Measurements from ENCODE around the gene PSMA6. TPM values are rescaled to one million over a fixed set of nuclear protein-coding genes. Genes with fewer than 3 reads are reported as not detected.
"Not testable (repeated sequence)": the region's sequence is repeated elsewhere in the genome, so short reads cannot be mapped to it uniquely, and the experiment has no call there.

Gene PSMA6
- total RNA-seq, 1 donor from 2014 or later = 230 TPM

DNA sequence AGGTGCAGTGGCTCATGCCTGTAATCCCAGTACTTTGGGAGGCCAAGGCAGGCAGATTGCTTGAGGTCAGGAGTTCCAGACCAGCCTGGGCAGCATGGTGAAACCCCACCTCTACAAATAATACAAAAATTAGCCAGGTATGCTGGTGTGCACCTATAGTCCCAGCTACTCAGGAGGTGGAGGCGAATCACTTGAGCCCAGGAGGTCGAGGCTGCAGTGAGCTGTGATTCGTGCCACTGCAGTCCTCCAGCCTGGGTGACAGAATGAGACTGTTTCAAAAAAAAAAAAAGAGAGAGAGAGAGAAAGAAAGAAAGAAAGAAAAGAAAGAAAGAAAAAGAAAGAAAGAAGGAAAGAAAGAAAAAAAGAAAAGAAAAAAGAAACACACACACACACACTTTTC lies 39.1 kb upstream of the PSMA6 start:
- H3K27me3 ChIP-seq (ENCODE audit: control insufficient read depth in 3 of 3, insufficient read depth in 3 of 3, low read length in 3 of 3); H3K9me3 ChIP-seq (ENCODE audit: control insufficient read depth in 3 of 3, low read length in 3 of 3); H3K9ac ChIP-seq (ENCODE audit: low read depth in 1 of 3, low read length in 3 of 3); H3K27ac ChIP-seq (ENCODE audit: low read depth, low read length); H3K4me3 ChIP-seq (ENCODE audit: low read length in 3 of 3); H3K36me3 ChIP-seq (ENCODE audit: control insufficient read depth in 3 of 3, insufficient read depth in 3 of 3, low read length in 3 of 3): not testable (repeated sequence)
- H3K4me1 ChIP-seq (ENCODE audit: control insufficient read depth in 3 of 3, insufficient read depth in 3 of 3, low read length in 3 of 3) = peaks cover 0 to 12% (median 0%) of the 10 kb centered on the region in 3 donors

GRCh38 chr14:35254034-35254622 lies 38.1 kb upstream of the PSMA6 start:
- not testable (repeated sequence) for H3K9me3 ChIP-seq (ENCODE audit: control insufficient read depth in 3 of 3, low read length in 3 of 3); H3K4me1 ChIP-seq (ENCODE audit: control insufficient read depth in 3 of 3, insufficient read depth in 3 of 3, low read length in 3 of 3); H3K36me3 ChIP-seq (ENCODE audit: control insufficient read depth in 3 of 3, insufficient read depth in 3 of 3, low read length in 3 of 3); H3K9ac ChIP-seq (ENCODE audit: low read depth in 1 of 3, low read length in 3 of 3); H3K27me3 ChIP-seq (ENCODE audit: control insufficient read depth in 3 of 3, insufficient read depth in 3 of 3, low read length in 3 of 3); H3K27ac ChIP-seq (ENCODE audit: low read depth, low read length); H3K4me3 ChIP-seq (ENCODE audit: low read length in 3 of 3)

DNA sequence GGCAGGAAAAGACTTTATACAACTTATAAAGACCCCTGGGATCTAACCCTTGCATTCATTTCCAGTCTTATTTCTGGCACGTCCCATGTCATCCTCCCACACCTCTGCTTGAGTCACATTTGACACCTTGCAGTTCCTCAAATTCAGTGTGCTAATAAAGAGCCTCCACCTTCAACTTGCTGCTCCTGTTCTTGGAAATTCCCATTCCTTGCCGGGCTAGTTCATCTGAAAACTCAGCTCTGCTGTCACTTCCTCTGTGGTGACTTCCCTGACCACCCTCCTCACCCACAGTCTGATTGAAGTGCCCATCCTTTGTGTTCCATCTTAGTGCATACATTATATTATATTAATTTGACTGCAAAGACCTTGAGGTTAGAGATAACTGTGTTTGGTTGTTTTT lies 37.4 kb upstream of the PSMA6 start:
- Histone ChIP-seq H3K9ac (ENCODE audit: low read depth in 1 of 3, low read length in 3 of 3) (no peak overlapping the region), H3K27ac (ENCODE audit: low read depth, low read length) (no peak overlapping the region), H3K9me3 (ENCODE audit: control insufficient read depth in 3 of 3, low read length in 3 of 3) (no peaks in the 10 kb centered on the region), H3K4me3 (ENCODE audit: low read length in 3 of 3) (no peak overlapping the region), H3K36me3 (ENCODE audit: control insufficient read depth in 3 of 3, insufficient read depth in 3 of 3, low read length in 3 of 3) (no peaks in the 10 kb centered on the region), H3K4me1 (ENCODE audit: control insufficient read depth in 3 of 3, insufficient read depth in 3 of 3, low read length in 3 of 3) (peaks cover 0 to 5% (median 0%) of the 10 kb centered on the region in 3 donors), H3K27me3 (ENCODE audit: control insufficient read depth in 3 of 3, insufficient read depth in 3 of 3, low read length in 3 of 3) (no peaks in the 10 kb centered on the region)

- Histone ChIP-seq H3K27ac (ENCODE audit: low read depth, low read length) (no peak overlapping the region), H3K9me3 (ENCODE audit: control insufficient read depth in 3 of 3, low read length in 3 of 3) (no peaks in the 10 kb centered on the region), H3K4me3 (ENCODE audit: low read length in 3 of 3) (no peak overlapping the region)
These were observed 36.5 kb upstream of the PSMA6 start for GRCh38 chr14:35255711-35256110.

DNA sequence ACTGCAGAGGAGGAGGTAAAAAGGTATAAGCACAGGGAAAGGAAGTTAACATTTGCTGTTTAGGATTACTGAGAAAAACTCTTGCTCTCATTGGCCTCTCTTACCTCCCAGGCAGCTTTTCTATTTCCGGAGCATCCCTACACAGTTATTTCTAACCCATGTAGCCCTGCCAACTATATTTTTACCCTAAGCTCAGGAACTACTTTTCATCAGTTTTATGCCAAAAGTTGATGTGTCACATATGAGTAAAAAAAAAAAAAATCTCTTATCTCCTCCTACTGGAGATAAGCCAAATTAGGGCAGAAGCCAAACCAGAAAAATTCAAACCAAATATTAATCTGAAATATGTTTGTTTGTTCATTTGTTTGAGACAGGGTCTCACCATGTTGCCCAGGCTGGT lies 34.4 kb upstream of the PSMA6 start:
- Histone ChIP-seq H3K9ac (ENCODE audit: low read depth in 1 of 3, low read length in 3 of 3) (no peak overlapping the region), H3K4me3 (ENCODE audit: low read length in 3 of 3) (no peak overlapping the region), H3K27me3 (ENCODE audit: control insufficient read depth in 3 of 3, insufficient read depth in 3 of 3, low read length in 3 of 3) (no peaks in the 10 kb centered on the region), H3K4me1 (ENCODE audit: control insufficient read depth in 3 of 3, insufficient read depth in 3 of 3, low read length in 3 of 3) (peaks cover 0 to 5% (median 0%) of the 10 kb centered on the region in 3 donors), H3K36me3 (ENCODE audit: control insufficient read depth in 3 of 3, insufficient read depth in 3 of 3, low read length in 3 of 3) (no peaks in the 10 kb centered on the region), H3K9me3 (ENCODE audit: control insufficient read depth in 3 of 3, low read length in 3 of 3) (no peaks in the 10 kb centered on the region), H3K27ac (ENCODE audit: low read depth, low read length) (no peak overlapping the region)

More at GRCh38 chr14:35255711-35256110, 36.5 kb upstream of the PSMA6 start:
- Histone ChIP-seq H3K27me3 (ENCODE audit: control insufficient read depth in 3 of 3, insufficient read depth in 3 of 3, low read length in 3 of 3) (no peaks in the 10 kb centered on the region), H3K36me3 (ENCODE audit: control insufficient read depth in 3 of 3, insufficient read depth in 3 of 3, low read length in 3 of 3) (no peaks in the 10 kb centered on the region), H3K9ac (ENCODE audit: low read depth in 1 of 3, low read length in 3 of 3) (no peak overlapping the region), H3K4me1 (ENCODE audit: control insufficient read depth in 3 of 3, insufficient read depth in 3 of 3, low read length in 3 of 3) (peaks cover 0 to 5% (median 0%) of the 10 kb centered on the region in 3 donors)

DNA sequence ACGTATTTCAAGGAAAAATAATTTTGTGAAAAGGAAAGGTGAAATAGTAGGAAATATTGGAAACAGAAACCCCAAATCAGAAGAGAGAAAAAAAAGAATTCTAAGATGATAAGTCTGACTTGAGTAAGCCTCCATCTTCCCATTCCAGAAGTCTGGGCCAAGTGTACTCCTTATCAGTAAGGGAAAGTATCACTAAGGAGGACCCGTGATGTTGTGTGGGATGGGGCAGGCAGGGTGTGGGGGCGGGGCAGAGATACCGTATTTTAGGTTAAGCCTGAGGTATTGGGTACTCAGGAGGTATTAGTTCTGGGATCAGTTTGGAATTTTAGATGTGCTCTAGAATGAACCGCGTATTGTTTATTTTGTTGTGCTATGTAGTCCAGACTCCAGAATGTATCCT lies 33.8 kb upstream of the PSMA6 start:
- Histone ChIP-seq H3K9me3 (ENCODE audit: control insufficient read depth in 3 of 3, low read length in 3 of 3) (no peaks in the 10 kb centered on the region), H3K36me3 (ENCODE audit: control insufficient read depth in 3 of 3, insufficient read depth in 3 of 3, low read length in 3 of 3) (no peaks in the 10 kb centered on the region), H3K9ac (ENCODE audit: low read depth in 1 of 3, low read length in 3 of 3) (no peak overlapping the region), H3K4me1 (ENCODE audit: control insufficient read depth in 3 of 3, insufficient read depth in 3 of 3, low read length in 3 of 3) (peaks cover 0 to 5% (median 0%) of the 10 kb centered on the region in 3 donors), H3K27me3 (ENCODE audit: control insufficient read depth in 3 of 3, insufficient read depth in 3 of 3, low read length in 3 of 3) (no peaks in the 10 kb centered on the region), H3K27ac (ENCODE audit: low read depth, low read length) (no peak overlapping the region), H3K4me3 (ENCODE audit: low read length in 3 of 3) (no peak overlapping the region)

GRCh38 chr14:35261774-35262173 lies 30.4 kb upstream of the PSMA6 start:
- Histone ChIP-seq H3K27me3 (ENCODE audit: control insufficient read depth in 3 of 3, insufficient read depth in 3 of 3, low read length in 3 of 3) (no peaks in the 10 kb centered on the region), H3K9ac (ENCODE audit: low read depth in 1 of 3, low read length in 3 of 3) (no peak overlapping the region), H3K9me3 (ENCODE audit: control insufficient read depth in 3 of 3, low read length in 3 of 3) (no peaks in the 10 kb centered on the region), H3K27ac (ENCODE audit: low read depth, low read length) (no peak overlapping the region), H3K4me1 (ENCODE audit: control insufficient read depth in 3 of 3, insufficient read depth in 3 of 3, low read length in 3 of 3) (peaks cover 0 to 5% (median 0%) of the 10 kb centered on the region in 3 donors), H3K4me3 (ENCODE audit: low read length in 3 of 3) (no peak overlapping the region), H3K36me3 (ENCODE audit: control insufficient read depth in 3 of 3, insufficient read depth in 3 of 3, low read length in 3 of 3) (no peaks in the 10 kb centered on the region)

DNA sequence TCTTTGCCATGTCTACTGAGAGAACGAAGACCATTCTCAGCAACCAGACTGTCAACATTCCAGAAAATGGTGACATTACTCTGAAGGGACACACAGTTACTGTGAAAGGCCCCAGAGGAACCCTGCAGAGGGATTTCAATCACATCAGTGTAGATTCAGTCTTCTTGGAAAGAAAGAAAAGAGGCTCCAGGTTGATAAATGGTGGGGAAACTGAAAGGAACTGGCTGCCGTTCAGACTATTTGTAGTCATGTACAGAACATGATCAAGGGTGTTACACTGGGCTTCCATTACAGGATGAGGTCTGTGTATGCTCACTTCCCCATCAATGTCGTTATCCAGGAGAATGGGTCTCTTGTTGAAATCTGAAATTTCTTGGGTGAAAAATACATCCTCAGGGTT lies 29.7 kb upstream of the PSMA6 start:
- no peaks in the 10 kb centered on the region for H3K9me3 ChIP-seq (ENCODE audit: control insufficient read depth in 3 of 3, low read length in 3 of 3)
- no peak overlapping the region for H3K4me3 ChIP-seq (ENCODE audit: low read length in 3 of 3)
- H3K9ac ChIP-seq (ENCODE audit: low read depth in 1 of 3, low read length in 3 of 3) = no peak overlapping the region
- H3K36me3 ChIP-seq (ENCODE audit: control insufficient read depth in 3 of 3, insufficient read depth in 3 of 3, low read length in 3 of 3) = no peaks in the 10 kb centered on the region
- H3K4me1 ChIP-seq (ENCODE audit: control insufficient read depth in 3 of 3, insufficient read depth in 3 of 3, low read length in 3 of 3) = peaks cover 0 to 5% (median 0%) of the 10 kb centered on the region in 3 donors
- H3K27ac ChIP-seq (ENCODE audit: low read depth, low read length) = no peak overlapping the region
- no peaks in the 10 kb centered on the region for H3K27me3 ChIP-seq (ENCODE audit: control insufficient read depth in 3 of 3, insufficient read depth in 3 of 3, low read length in 3 of 3)

DNA sequence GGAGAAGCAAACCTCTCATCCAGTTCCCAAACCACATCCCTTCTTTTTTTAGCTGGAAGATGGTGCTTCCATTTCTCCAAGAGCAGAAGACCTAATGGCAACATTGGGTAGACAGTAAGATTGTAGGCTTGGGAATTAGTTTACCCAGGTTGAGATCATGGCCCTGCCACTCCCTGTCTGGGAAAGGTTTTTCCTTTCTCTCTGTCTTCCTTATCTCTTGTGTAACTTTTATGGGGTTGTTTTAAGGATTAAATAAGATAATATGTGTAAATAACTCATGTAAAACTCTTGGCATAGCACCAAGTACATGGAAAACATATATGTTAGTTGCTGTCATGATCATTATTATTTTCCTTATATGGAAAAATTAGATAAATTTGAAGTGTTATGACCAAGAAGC lies 23.2 kb upstream of the PSMA6 start:
- no peaks in the 10 kb centered on the region for H3K4me1 ChIP-seq (ENCODE audit: control insufficient read depth in 3 of 3, insufficient read depth in 3 of 3, low read length in 3 of 3)
- H3K27ac ChIP-seq (ENCODE audit: low read depth, low read length) = no peak overlapping the region
- no peak overlapping the region for H3K4me3 ChIP-seq (ENCODE audit: low read length in 3 of 3)
- no peak overlapping the region for H3K9ac ChIP-seq (ENCODE audit: low read depth in 1 of 3, low read length in 3 of 3)
- H3K36me3 ChIP-seq (ENCODE audit: control insufficient read depth in 3 of 3, insufficient read depth in 3 of 3, low read length in 3 of 3) = peaks cover 0 to 9% (median 2%) of the 10 kb centered on the region in 3 donors
- H3K9me3 ChIP-seq (ENCODE audit: control insufficient read depth in 3 of 3, low read length in 3 of 3) = no peaks in the 10 kb centered on the region
- H3K27me3 ChIP-seq (ENCODE audit: control insufficient read depth in 3 of 3, insufficient read depth in 3 of 3, low read length in 3 of 3) = no peaks in the 10 kb centered on the region

- no peak overlapping the region for H3K4me3 ChIP-seq (ENCODE audit: low read length in 3 of 3)
- no peak overlapping the region for H3K27ac ChIP-seq (ENCODE audit: low read depth, low read length)
- no peaks in the 10 kb centered on the region for H3K27me3 ChIP-seq (ENCODE audit: control insufficient read depth in 3 of 3, insufficient read depth in 3 of 3, low read length in 3 of 3)
- no peak overlapping the region for H3K9ac ChIP-seq (ENCODE audit: low read depth in 1 of 3, low read length in 3 of 3)
- peaks cover 2 to 10% (median 9%) of the 10 kb centered on the region in 3 donors for H3K36me3 ChIP-seq (ENCODE audit: control insufficient read depth in 3 of 3, insufficient read depth in 3 of 3, low read length in 3 of 3)
- H3K4me1 ChIP-seq (ENCODE audit: control insufficient read depth in 3 of 3, insufficient read depth in 3 of 3, low read length in 3 of 3) = no peaks in the 10 kb centered on the region
- H3K9me3 ChIP-seq (ENCODE audit: control insufficient read depth in 3 of 3, low read length in 3 of 3) = no peaks in the 10 kb centered on the region
These were observed 17.4 kb upstream of the PSMA6 start for GRCh38 chr14:35274805-35275204.

Data from skeletal muscle tissue (tissue), 4 donors.